Right atrium auricular region (tissue), 2 donors: Measurements from ENCODE around the gene NOD1. TPM values are rescaled to one million over a fixed set of nuclear protein-coding genes. Genes with fewer than 3 reads are reported as not detected.

Source experiments
- DNase-seq: peaks from one replicate; pipeline ENCODE4 v3.0.0-alpha.2; 2019; ENCODE audit warnings: low spot score
- H3K27ac ChIP-seq, 2 donors: fragments of 200-600 bp; sonication (generic); 1 replicate in 1 of 2; 2 replicates in 1 of 2; pipeline ENCODE4 v1.5.1; 2016 to 2019
- H3K27me3 ChIP-seq, 2 donors: fragments of 200-600 bp; sonication (generic); one replicate each; pipeline versions ENCODE4 v1.5.1 to v1.6.0; 2017 to 2019
- H3K36me3 ChIP-seq: fragments of 200-600 bp; sonication (generic); one replicate; pipeline ENCODE4 v1.5.1; 2016
- H3K4me1 ChIP-seq, 2 donors: fragments of 200-600 bp; sonication (generic); one replicate each; pipeline versions ENCODE4 v1.5.1 to v1.6.0; 2017 to 2019
- H3K4me3 ChIP-seq, 2 donors: fragments of 200-600 bp; sonication (generic); 1 replicate in 1 of 2; 2 replicates in 1 of 2; pipeline ENCODE4 v1.5.1; 2017 to 2019; ENCODE audit warnings: mild to moderate bottlenecking in 1 of 2, moderate library complexity in 1 of 2
- H3K9me3 ChIP-seq, 2 donors: fragments of 200-600 bp; sonication (generic); one replicate each; pipeline ENCODE4 v1.5.1; 2019
- total RNA-seq, 2 donors: library from RNA; depleted of rRNA; stranded (reverse); fragments of >200 nt; gene quantifications; one replicate each; pipeline ENCODE4 v1.1.0, GENCODE V29; 2016
- TF ChIP-seq, protein P1 (sequence below), 2 donors: fragments of 200-600 bp; sonication (generic); IDR thresholded peaks; one replicate each; pipeline ENCODE4 v1.5.1; 2019; ENCODE audit warnings: antibody characterized with exemption in 2 of 2

Gene NOD1
- total RNA-seq, 2 donors from 2014 or later: 9.0 to 11.2 TPM

- Histone ChIP-seq H3K9me3 (no peaks in the 10 kb centered on the region), H3K27ac (peak overlapping the region; percentile 95 to 97), H3K4me1 (peaks cover 0 to 97% of the 10 kb centered on the region in 2 donors), H3K4me3 (no peak overlapping the region), H3K36me3 (no peaks in the 10 kb centered on the region), H3K27me3 (no peaks in the 10 kb centered on the region)
- DNase-seq: peak; percentile 96
- TF ChIP-seq, protein P1, sequence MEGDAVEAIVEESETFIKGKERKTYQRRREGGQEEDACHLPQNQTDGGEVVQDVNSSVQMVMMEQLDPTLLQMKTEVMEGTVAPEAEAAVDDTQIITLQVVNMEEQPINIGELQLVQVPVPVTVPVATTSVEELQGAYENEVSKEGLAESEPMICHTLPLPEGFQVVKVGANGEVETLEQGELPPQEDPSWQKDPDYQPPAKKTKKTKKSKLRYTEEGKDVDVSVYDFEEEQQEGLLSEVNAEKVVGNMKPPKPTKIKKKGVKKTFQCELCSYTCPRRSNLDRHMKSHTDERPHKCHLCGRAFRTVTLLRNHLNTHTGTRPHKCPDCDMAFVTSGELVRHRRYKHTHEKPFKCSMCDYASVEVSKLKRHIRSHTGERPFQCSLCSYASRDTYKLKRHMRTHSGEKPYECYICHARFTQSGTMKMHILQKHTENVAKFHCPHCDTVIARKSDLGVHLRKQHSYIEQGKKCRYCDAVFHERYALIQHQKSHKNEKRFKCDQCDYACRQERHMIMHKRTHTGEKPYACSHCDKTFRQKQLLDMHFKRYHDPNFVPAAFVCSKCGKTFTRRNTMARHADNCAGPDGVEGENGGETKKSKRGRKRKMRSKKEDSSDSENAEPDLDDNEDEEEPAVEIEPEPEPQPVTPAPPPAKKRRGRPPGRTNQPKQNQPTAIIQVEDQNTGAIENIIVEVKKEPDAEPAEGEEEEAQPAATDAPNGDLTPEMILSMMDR (IDR thresholded peaks at IDR 0.05): peak; percentile 34 to 59
These were observed 9.3 kb downstream of the NOD1 start for GRCh38 chr7:30469303-30469702.

- peak; percentile 75 for DNase-seq
- no peaks in the 10 kb centered on the region for H3K9me3 ChIP-seq
- H3K4me1 ChIP-seq: peaks cover 0 to 97% of the 10 kb centered on the region in 2 donors
- H3K36me3 ChIP-seq: no peaks in the 10 kb centered on the region
- TF ChIP-seq, protein P1 (IDR thresholded peaks at IDR 0.05): no peak
- H3K27me3 ChIP-seq: no peaks in the 10 kb centered on the region
- H3K4me3 ChIP-seq: no peak overlapping the region
- H3K27ac ChIP-seq: peak overlapping the region; percentile 95 to 97
These were observed 9.8 kb downstream of the NOD1 start for GRCh38 chr7:30468791-30469190.

- H3K4me3 ChIP-seq: no peak overlapping the region
- DNase-seq: no peak
- H3K27ac ChIP-seq: peak overlapping the region; percentile 95 to 97
- peaks cover 0 to 97% of the 10 kb centered on the region in 2 donors for H3K4me1 ChIP-seq
- TF ChIP-seq, protein P1 (IDR thresholded peaks at IDR 0.05): no peak
- H3K27me3 ChIP-seq: no peaks in the 10 kb centered on the region
- H3K9me3 ChIP-seq: no peaks in the 10 kb centered on the region
- H3K36me3 ChIP-seq: no peaks in the 10 kb centered on the region
These were observed 10.5 kb downstream of the NOD1 start for GRCh38 chr7:30468041-30468440.

GRCh38 chr7:30467271-30467670 lies 11.3 kb downstream of the NOD1 start:
- Histone ChIP-seq H3K9me3 (no peaks in the 10 kb centered on the region), H3K4me3 (no peak overlapping the region), H3K27me3 (no peaks in the 10 kb centered on the region), H3K4me1 (peaks cover 0 to 92% of the 10 kb centered on the region in 2 donors), H3K36me3 (peaks cover 6% of the 10 kb centered on the region), H3K27ac (peak overlapping the region in 1 of 2 donors; percentile 97)
- TF ChIP-seq, protein P1 (IDR thresholded peaks at IDR 0.05): no peak
- peak; percentile 28 for DNase-seq

DNA sequence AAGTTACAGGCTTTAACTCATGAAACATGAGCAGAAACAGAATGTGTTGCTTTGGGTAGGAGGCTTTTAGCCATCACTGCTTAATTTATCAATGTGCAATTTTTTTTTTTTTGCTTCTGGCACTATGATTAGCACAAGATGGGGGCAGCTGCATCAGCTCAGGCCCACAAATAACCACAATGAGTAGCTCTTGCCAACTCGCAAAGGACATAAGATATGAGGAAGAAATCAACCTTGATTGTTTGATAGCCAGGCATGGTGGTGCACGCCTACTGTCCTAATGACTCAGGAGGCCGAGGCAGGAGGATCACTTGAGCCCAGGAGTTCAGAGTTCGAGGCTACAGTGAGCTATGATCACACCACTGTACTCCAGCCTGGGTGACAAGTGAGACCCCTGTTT lies 12.3 kb downstream of the NOD1 start:
- Histone ChIP-seq H3K27ac (peak overlapping the region; percentile 20 to 58), H3K27me3 (no peaks in the 10 kb centered on the region), H3K4me3 (no peak overlapping the region), H3K9me3 (no peaks in the 10 kb centered on the region), H3K4me1 (peaks cover 0 to 82% of the 10 kb centered on the region in 2 donors), H3K36me3 (peaks cover 7% of the 10 kb centered on the region)
- DNase-seq: no peak
- TF ChIP-seq, protein P1 (IDR thresholded peaks at IDR 0.05): no peak

- DNase-seq: no peak
- TF ChIP-seq, protein P1 (IDR thresholded peaks at IDR 0.05): no peak
- H3K36me3 ChIP-seq: peaks cover 7% of the 10 kb centered on the region
- peak overlapping the region; percentile 20 to 58 for H3K27ac ChIP-seq
- H3K4me1 ChIP-seq: peaks cover 0 to 77% of the 10 kb centered on the region in 2 donors
- no peak overlapping the region for H3K4me3 ChIP-seq
- no peaks in the 10 kb centered on the region for H3K9me3 ChIP-seq
- no peaks in the 10 kb centered on the region for H3K27me3 ChIP-seq
These were observed 12.8 kb downstream of the NOD1 start for GRCh38 chr7:30465811-30466180.
